Prostate gland (tissue), 2 donors: ENCODE measurements around the gene PDE6B. TPM values are rescaled to one million over a fixed set of nuclear protein-coding genes. Genes with fewer than 3 reads are reported as not detected.

Experiments used
- DNase-seq: peaks from one replicate; pipeline ENCODE4 v3.0.0-alpha.2; 2019; ENCODE audit warnings: low spot score
- H3K27ac ChIP-seq, 2 donors: fragments of 200-600 bp; sonication (generic); 2 replicates each; pipeline ENCODE4 v1.5.1; 2017 to 2019
- H3K27me3 ChIP-seq: fragments of 200-600 bp; sonication (generic); replicated peaks from 2 replicates; pipeline ENCODE4 v1.5.1; 2019; ENCODE audit not compliant: insufficient read depth
- H3K36me3 ChIP-seq, 2 donors: fragments of 200-600 bp; sonication (generic); 1 replicate in 1 of 2; 2 replicates in 1 of 2; pipeline versions ENCODE4 v1.5.1 to v1.8.1; 2017 to 2019
- H3K4me1 ChIP-seq: fragments of 200-600 bp; sonication (generic); replicated peaks from 2 replicates; pipeline ENCODE4 v1.5.1; 2019
- H3K4me3 ChIP-seq, 2 donors: fragments of 200-600 bp; sonication (generic); 2 replicates each; pipeline ENCODE4 v1.5.1; 2017 to 2019
- H3K9me3 ChIP-seq: fragments of 200-600 bp; sonication (generic); 2 replicates; pipeline ENCODE4 v1.5.1; 2017
- CTCF ChIP-seq, 4 experiments: fragments of 200-600 bp in 2 of 4; fragments of 450-650 bp in 2 of 4; sonication (generic) in 2 of 4; IDR thresholded peaks; 1 replicate in 3 of 4; 2 replicates in 1 of 4; pipeline ENCODE4 v1.5.1; 2016 to 2019; ENCODE audit warnings: antibody characterized with exemption in 4 of 4, mild to moderate bottlenecking in 2 of 4, moderate library complexity in 2 of 4
- POLR2A ChIP-seq: fragments of 450-650 bp; IDR thresholded peaks from one replicate; pipeline ENCODE4 v1.6.1; 2016; ENCODE audit warnings: antibody characterized with exemption, mild to moderate bottlenecking
- POLR2AphosphoS5 ChIP-seq: sonication (generic); formaldehyde crosslinking; IDR thresholded peaks from one replicate; pipeline ENCODE4 v1.6.1; 2017; ENCODE audit warnings: antibody characterized with exemption
- WGBS: methylation state at CpG from one replicate; pipeline ENCODE4 v1.1.5; 2018; 5-methylcytosine and 5-hydroxymethylcytosine counted together
- intact Hi-C: fragments of 100-400 bp; cut with DNase I; formaldehyde crosslinking; loops from one replicate; pipeline ENCODE4 v1.14.2; 2022
- total RNA-seq, 2 donors: library from RNA; depleted of rRNA; stranded (reverse); fragments of >200 nt; gene quantifications; one replicate each; pipeline ENCODE4 v1.1.0, GENCODE V29; 2016

The PDE6B gene
- total RNA-seq, 2 donors from 2014 or later, result 8.0 to 9.3 TPM

- H3K9me3 ChIP-seq, result no peaks in the 10 kb centered on the region
- H3K27ac ChIP-seq, result no peak overlapping the region
- WGBS, result 19% methylated on average over 30 of the region's 32 CpGs
- DNase-seq, result no peak
- no peaks in the 10 kb centered on the region for H3K4me1 ChIP-seq
- peaks cover 32% of the 10 kb centered on the region for H3K27me3 ChIP-seq
- intact Hi-C loops, result no loop called here
- H3K36me3 ChIP-seq, result no peaks in the 10 kb centered on the region
- TF ChIP-seq CTCF (IDR thresholded peaks at IDR 0.05), result no peak
- no peak for TF ChIP-seq POLR2AphosphoS5
- no peak for TF ChIP-seq POLR2A
- H3K4me3 ChIP-seq, result no peak overlapping the region
Observed at GRCh38 chr4:578451-579443, 46.6 kb upstream of the PDE6B start.

GRCh38 chr4:579543-580175 is 45.7 kb upstream of the PDE6B start:
- intact Hi-C loops, result no loop called here
- DNase-seq, result no peak
- Histone ChIP-seq H3K4me1 (no peaks in the 10 kb centered on the region), H3K27ac (no peak overlapping the region), H3K27me3 (peaks cover 26% of the 10 kb centered on the region), H3K9me3 (no peaks in the 10 kb centered on the region), H3K36me3 (no peaks in the 10 kb centered on the region), H3K4me3 (no peak overlapping the region)
- WGBS, result 35% methylated on average over 11 of the region's 11 CpGs
- no peak for TF ChIP-seq POLR2AphosphoS5
- TF ChIP-seq CTCF (IDR thresholded peaks at IDR 0.05), result no peak
- no peak for TF ChIP-seq POLR2A

DNA sequence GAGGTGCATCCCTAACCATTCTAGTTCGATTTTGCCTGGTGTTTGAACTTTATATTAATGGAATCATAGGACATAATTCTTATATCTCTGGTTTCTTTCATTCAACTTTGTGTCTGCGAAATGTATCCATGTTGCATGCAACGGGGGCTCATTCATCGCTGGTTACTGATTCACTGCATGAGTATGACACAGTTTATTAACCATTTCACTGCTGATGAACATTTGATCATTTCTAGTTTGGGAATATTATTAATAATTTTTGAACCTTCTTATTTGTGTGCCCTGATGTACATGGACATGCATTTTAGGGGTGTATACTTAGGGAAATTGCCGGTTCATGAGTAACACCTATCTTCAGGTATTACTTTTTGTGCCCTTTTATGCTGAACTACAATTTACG is 44.2 kb upstream of the PDE6B start:
- intact Hi-C loops, result no loop called here

DNA sequence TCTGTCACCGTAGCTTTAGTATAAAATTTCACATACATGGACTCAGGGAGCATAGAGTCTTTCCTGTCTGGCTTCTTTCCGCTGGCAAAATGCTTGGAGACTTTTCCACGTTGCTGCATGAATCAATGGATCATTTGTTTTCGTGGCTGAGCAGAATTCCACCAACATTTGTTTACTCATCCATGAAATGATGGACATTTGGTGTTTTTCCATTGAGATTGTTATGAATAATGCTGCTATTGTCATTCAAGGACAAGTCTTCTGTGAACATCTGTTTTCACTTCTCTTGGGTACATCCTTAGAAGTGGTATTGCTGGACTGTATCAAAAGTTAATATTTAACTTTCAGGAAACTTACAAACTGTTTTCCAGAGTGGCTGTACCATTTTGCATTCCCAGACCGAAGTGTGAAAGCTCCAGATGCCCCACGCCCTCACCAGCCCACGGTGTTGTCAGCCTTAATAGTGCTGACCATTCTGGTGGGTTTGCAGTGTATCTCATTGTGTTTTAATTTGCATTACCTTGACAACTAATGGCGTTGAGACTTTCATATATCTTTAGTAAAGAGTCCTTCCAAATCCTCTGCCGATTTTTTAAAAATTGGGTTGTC is 43.5 kb upstream of the PDE6B start:
- Histone ChIP-seq H3K27ac (no peak overlapping the region), H3K4me3 (no peak overlapping the region), H3K27me3 (peaks cover 20% of the 10 kb centered on the region), H3K4me1 (no peaks in the 10 kb centered on the region), H3K36me3 (no peaks in the 10 kb centered on the region), H3K9me3 (no peaks in the 10 kb centered on the region)
- intact Hi-C loops, result no loop called here
- DNase-seq, result no peak
- WGBS, result 73% methylated on average over 9 of the region's 9 CpGs
- no peak for TF ChIP-seq POLR2AphosphoS5
- no peak for TF ChIP-seq POLR2A
- no peak for TF ChIP-seq CTCF (IDR thresholded peaks at IDR 0.05)

More for the DNA sequence above, 44.2 kb upstream of the PDE6B start:
- H3K4me1 ChIP-seq, result no peaks in the 10 kb centered on the region
- H3K27me3 ChIP-seq, result peaks cover 24% of the 10 kb centered on the region
- H3K27ac ChIP-seq, result no peak overlapping the region
- no peak for TF ChIP-seq POLR2AphosphoS5
- no peak for TF ChIP-seq CTCF (IDR thresholded peaks at IDR 0.05)
- TF ChIP-seq POLR2A, result no peak
- DNase-seq, result no peak
- H3K9me3 ChIP-seq, result no peaks in the 10 kb centered on the region
- H3K4me3 ChIP-seq, result no peak overlapping the region
- H3K36me3 ChIP-seq, result no peaks in the 10 kb centered on the region
- WGBS, result 60% methylated on average over 6 of the region's 6 CpGs
